HL-60/S4 treated with phorbol 12-myristate 13-acetate at 8.2 ng/mL for 4 days and 3 days (cell line): ENCODE data around the gene TMCC2.

Experiments used
- in situ Hi-C: fragments of 300-500 bp; cut with MboI; formaldehyde crosslinking; loops from 2 replicates; pipeline ENCODE4 v1.15.0; 2022; ENCODE audit warnings: low sequenced_read_pairs

TMCC2 gene

GRCh38 chr1:205298191-205298994, 70.6 kb downstream of the TMCC2 start:
- in situ Hi-C loops = no loop called here

- in situ Hi-C loops = no loop called here
Measured at GRCh38 chr1:205300149-205300548, 72.4 kb downstream of the TMCC2 start.

- in situ Hi-C loops = no loop called here
Measured at GRCh38 chr1:205301205-205301821, 73.6 kb downstream of the TMCC2 start.

- in situ Hi-C loops = no loop called here
Measured at GRCh38 chr1:205301842-205302588, 74.3 kb downstream of the TMCC2 start.

- in situ Hi-C loops = no loop called here
Measured at GRCh38 chr1:205303247-205303888, 75.6 kb downstream of the TMCC2 start.

GRCh38 chr1:205304046-205304694, 76.4 kb downstream of the TMCC2 start:
- in situ Hi-C loops = no loop called here

GRCh38 chr1:205304695-205305070, 76.9 kb downstream of the TMCC2 start:
- in situ Hi-C loops = no loop called here

- in situ Hi-C loops = no loop called here
Measured at GRCh38 chr1:205306929-205307566, 79.3 kb downstream of the TMCC2 start.

- in situ Hi-C loops = no loop called here
Measured at GRCh38 chr1:205309741-205310140, 82.0 kb downstream of the TMCC2 start.

GRCh38 chr1:205310976-205311704, 83.4 kb downstream of the TMCC2 start:
- in situ Hi-C loops = no loop called here

GRCh38 chr1:205312866-205313562, 85.3 kb downstream of the TMCC2 start:
- in situ Hi-C loops = no loop called here

GRCh38 chr1:205313563-205314308, 86.0 kb downstream of the TMCC2 start:
- in situ Hi-C loops = no loop called here

- in situ Hi-C loops = no loop called here
Measured at GRCh38 chr1:205315008-205315618, 87.4 kb downstream of the TMCC2 start.

GRCh38 chr1:205316161-205316566, 88.4 kb downstream of the TMCC2 start:
- in situ Hi-C loops = no loop called here

GRCh38 chr1:205317311-205317917, 89.7 kb downstream of the TMCC2 start:
- in situ Hi-C loops = no loop called here

GRCh38 chr1:205318231-205318991, 90.7 kb downstream of the TMCC2 start:
- in situ Hi-C loops = no loop called here
